OCI-LY7 (cell line): ENCODE results near the gene MTCP1. TPM values are rescaled to one million over a fixed set of nuclear protein-coding genes. Genes with fewer than 3 reads are reported as not detected.

Source experiments
- BruUV-seq: library from RNA; stranded (reverse); fragments of 400-500 nt; replicated peaks from 2 replicates; lab custom pipeline; 2021; lab: Mats Ljungman, UMichigan
- CTCF ChIA-PET: fragments of 300-600 bp; sonication (Branson Sonifier 250); formaldehyde crosslinking; loops from one replicate; lab custom pipeline; 2022; ENCODE audit warnings: antibody characterized with exemption; ENCODE audit not compliant: unreplicated experiment; lab: Charles Lee
- POLR2A ChIA-PET: fragments of 300-600 bp; sonication (Branson Sonifier 250); formaldehyde crosslinking; loops from one replicate; lab custom pipeline; 2022; ENCODE audit warnings: antibody characterized with exemption; lab: Charles Lee
- DNase-seq: peaks from one replicate; pipeline ENCODE4 v3.0.0-alpha.2; 2015; ENCODE audit warnings: low spot score
- H2AFZ ChIP-seq: fragments of 200-600 bp; sonication (generic), shearing (Covaris generic); 2 replicates; pipeline ENCODE4 v1.6.1; 2014; ENCODE audit warnings: mild to moderate bottlenecking, antibody characterized with exemption, low read length, moderate library complexity
- H3K27ac ChIP-seq: fragments of 200-600 bp; sonication (generic); 2 replicates; pipeline ENCODE4 v1.5.1; 2014; ENCODE audit warnings: mixed run types, low read depth, mild to moderate bottlenecking, moderate library complexity, low read length, inconsistent platforms; ENCODE audit not compliant: poor library complexity, severe bottlenecking
- H3K36me3 ChIP-seq: fragments of 200-600 bp; sonication (generic); 2 replicates; pipeline ENCODE4 v1.6.1; 2014; ENCODE audit warnings: mild to moderate bottlenecking, antibody characterized with exemption, low read length, moderate library complexity, mixed read lengths; ENCODE audit not compliant: insufficient read depth
- H3K4me1 ChIP-seq: fragments of 200-600 bp; sonication (generic); 2 replicates; pipeline ENCODE4 v1.5.1; 2014; ENCODE audit warnings: mild to moderate bottlenecking, low read length; ENCODE audit not compliant: insufficient read depth, poor library complexity, severe bottlenecking
- H3K4me2 ChIP-seq: fragments of 200-600 bp; sonication (generic); 2 replicates; pipeline ENCODE4 v1.6.1; 2014; ENCODE audit warnings: mild to moderate bottlenecking, low read length
- H3K4me3 ChIP-seq: fragments of 200-600 bp; sonication (generic); 2 replicates; pipeline ENCODE4 v1.5.1; 2014; ENCODE audit warnings: mild to moderate bottlenecking, low read depth, low read length; ENCODE audit not compliant: poor library complexity, severe bottlenecking
- H3K79me2 ChIP-seq: fragments of 200-600 bp; sonication (generic); 2 replicates; pipeline ENCODE4 v1.6.1; 2016; ENCODE audit warnings: low read depth, mild to moderate bottlenecking, low read length, moderate library complexity, mixed read lengths; ENCODE audit not compliant: insufficient read depth
- H3K9me2 ChIP-seq: fragments of 200-600 bp; sonication (generic); 2 replicates; pipeline ENCODE4 v1.6.1; 2016; ENCODE audit warnings: mild to moderate bottlenecking, low read length, mixed read lengths; ENCODE audit not compliant: insufficient read depth
- H3K9me3 ChIP-seq: fragments of 200-600 bp; sonication (generic); 2 replicates; pipeline ENCODE4 v1.6.1; 2014; ENCODE audit warnings: mild to moderate bottlenecking, mixed run types, low read length, mixed read lengths
- H4K20me1 ChIP-seq: fragments of 200-600 bp; sonication (generic); 2 replicates; pipeline ENCODE4 v1.6.1; 2014; ENCODE audit warnings: mild to moderate bottlenecking, antibody characterized with exemption, low read length, moderate library complexity, mixed read lengths; ENCODE audit not compliant: insufficient read depth
- EZH2phosphoT487 ChIP-seq: fragments of 200-600 bp; sonication (generic); IDR thresholded peaks from 2 replicates; pipeline ENCODE4 v1.6.1; 2018; ENCODE audit warnings: low read depth, borderline replicate concordance, mild to moderate bottlenecking, mixed run types, antibody characterized with exemption, low read length, moderate library complexity, mixed read lengths
- intact Hi-C: fragments of 100-400 bp; cut with micrococcal nuclease; formaldehyde crosslinking; loops from one replicate; pipeline ENCODE4 v1.10.0; 2022; ENCODE audit not compliant: unreplicated experiment
- total RNA-seq, 2 experiments: library from RNA; depleted of rRNA in 1 of 2; stranded (reverse); fragments of >200 nt in 1 of 2; shearing (Covaris generic) in 1 of 2; gene quantifications; 2 replicates each; pipeline ENCODE4 v1.2.3, GENCODE V29; 2014 to 2022
- TF ChIP-seq, protein P1 (sequence below): fragments of 200-600 bp; sonication (generic); conservative IDR thresholded peaks from 2 replicates; pipeline ENCODE4 v1.5.1; 2014; ENCODE audit warnings: mild to moderate bottlenecking, antibody characterized with exemption, low read length, moderate library complexity, mixed read lengths

MTCP1 gene
- total RNA-seq, 2 experiments from 2014 or later, result 16.9 to 39.6 TPM

DNA sequence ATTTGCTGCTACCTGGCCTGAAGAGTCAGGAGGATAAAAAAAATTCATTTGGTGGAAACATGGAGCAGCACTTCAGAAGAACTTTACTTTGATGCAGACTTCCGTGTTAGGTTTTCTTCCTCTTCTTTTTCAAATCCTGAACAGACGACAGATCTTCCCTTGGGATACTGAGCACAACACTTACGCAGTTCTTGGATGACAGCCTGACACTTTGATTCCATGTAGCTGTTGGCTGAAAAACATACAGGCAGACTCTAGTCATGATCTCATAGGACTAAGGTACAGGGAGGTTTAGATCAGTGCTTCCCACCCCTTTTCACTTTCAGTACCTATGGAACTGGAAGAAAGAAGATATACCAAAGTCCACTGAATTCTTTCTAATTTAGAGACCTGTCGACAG is 9.2 kb downstream of the MTCP1 start:
- H3K4me2 ChIP-seq, result no peak overlapping the region
- BruUV-seq, result no TSS peak

DNA sequence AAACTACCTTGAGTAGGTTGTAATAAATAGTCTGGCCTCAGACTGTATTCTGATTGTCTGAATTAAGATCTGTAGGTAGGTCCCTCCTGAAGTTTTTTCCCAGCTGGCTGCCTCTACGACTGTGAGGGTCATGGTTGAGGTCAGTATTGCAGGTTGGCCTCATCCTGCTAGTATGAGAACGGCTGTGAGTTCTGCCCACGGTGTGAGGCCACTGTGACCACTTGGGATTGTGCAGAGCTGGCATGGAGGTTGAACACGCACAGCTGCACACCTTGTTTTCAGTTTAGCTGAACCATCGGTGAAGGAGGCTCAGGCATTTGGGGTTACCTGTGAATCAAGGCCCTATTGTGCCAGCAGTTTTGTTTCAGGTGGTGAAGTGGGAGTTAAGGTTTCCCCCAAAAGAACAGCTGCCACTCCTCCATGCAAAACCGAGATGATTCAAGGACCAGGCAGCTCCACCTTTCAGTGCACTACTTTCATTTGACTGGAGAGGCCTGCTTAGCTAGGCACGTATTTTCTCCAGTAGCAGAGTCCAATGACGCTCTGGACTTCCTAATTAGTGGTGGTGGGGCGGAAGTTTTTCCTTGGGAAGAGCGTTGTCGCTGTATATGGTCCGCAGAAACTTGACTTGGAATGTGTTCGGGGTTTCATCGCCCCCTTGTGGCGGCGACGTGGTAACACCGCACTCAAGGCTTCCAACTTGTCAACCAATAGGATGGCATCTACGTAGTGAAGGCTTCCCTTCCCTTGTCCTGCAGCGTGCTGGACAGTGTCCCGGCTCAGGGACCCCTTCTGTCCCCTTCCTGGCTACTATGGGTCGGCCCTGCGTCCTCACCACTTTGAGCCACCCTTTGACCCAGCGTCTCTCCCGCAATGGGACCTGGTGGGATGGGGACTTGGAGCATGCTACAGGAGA is 13.8 kb downstream of the MTCP1 start:
- ChIA-PET POLR2A (no interaction called here), CTCF (interaction anchor here (0.6 kb wide), 1 partner anchor 128 kb away, joined by 3 read pairs; no protein-coding TSS in a partner anchor)
- no peaks in the 10 kb centered on the region for H3K9me3 ChIP-seq
- peak; percentile 45 for DNase-seq
- H3K79me2 ChIP-seq, result no peaks in the 10 kb centered on the region
- no peak overlapping the region for H3K4me2 ChIP-seq
- TF ChIP-seq, protein P1, sequence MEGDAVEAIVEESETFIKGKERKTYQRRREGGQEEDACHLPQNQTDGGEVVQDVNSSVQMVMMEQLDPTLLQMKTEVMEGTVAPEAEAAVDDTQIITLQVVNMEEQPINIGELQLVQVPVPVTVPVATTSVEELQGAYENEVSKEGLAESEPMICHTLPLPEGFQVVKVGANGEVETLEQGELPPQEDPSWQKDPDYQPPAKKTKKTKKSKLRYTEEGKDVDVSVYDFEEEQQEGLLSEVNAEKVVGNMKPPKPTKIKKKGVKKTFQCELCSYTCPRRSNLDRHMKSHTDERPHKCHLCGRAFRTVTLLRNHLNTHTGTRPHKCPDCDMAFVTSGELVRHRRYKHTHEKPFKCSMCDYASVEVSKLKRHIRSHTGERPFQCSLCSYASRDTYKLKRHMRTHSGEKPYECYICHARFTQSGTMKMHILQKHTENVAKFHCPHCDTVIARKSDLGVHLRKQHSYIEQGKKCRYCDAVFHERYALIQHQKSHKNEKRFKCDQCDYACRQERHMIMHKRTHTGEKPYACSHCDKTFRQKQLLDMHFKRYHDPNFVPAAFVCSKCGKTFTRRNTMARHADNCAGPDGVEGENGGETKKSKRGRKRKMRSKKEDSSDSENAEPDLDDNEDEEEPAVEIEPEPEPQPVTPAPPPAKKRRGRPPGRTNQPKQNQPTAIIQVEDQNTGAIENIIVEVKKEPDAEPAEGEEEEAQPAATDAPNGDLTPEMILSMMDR, result peak; percentile 75
- no peak for TF ChIP-seq EZH2phosphoT487
- intact Hi-C loops, result loop anchor here (1.0 kb wide), 1 partner anchor 77 kb away; no protein-coding TSS in a partner anchor
- H3K36me3 ChIP-seq, result peaks cover 34% of the 10 kb centered on the region
- H3K4me3 ChIP-seq, result no peak overlapping the region
- no TSS peak for BruUV-seq
- H2AFZ ChIP-seq, result no peak overlapping the region
- no peaks in the 10 kb centered on the region for H4K20me1 ChIP-seq
- H3K27ac ChIP-seq, result no peak overlapping the region
- H3K4me1 ChIP-seq, result no peaks in the 10 kb centered on the region
- H3K9me2 ChIP-seq, result no peaks in the 10 kb centered on the region

More for the DNA sequence above, 9.2 kb downstream of the MTCP1 start:
- Histone ChIP-seq H2AFZ (no peak overlapping the region), H3K9me2 (no peaks in the 10 kb centered on the region), H3K27ac (no peak overlapping the region), H3K36me3 (peaks cover 38% of the 10 kb centered on the region), H3K79me2 (no peaks in the 10 kb centered on the region), H3K4me3 (no peak overlapping the region), H3K9me3 (no peaks in the 10 kb centered on the region), H3K4me1 (no peaks in the 10 kb centered on the region), H4K20me1 (no peaks in the 10 kb centered on the region)
- DNase-seq, result no peak
- intact Hi-C loops, result no loop called here
- CTCF ChIA-PET, result no interaction called here
- POLR2A ChIA-PET, result interaction anchor here (1.0 to 1.2 kb wide), 2 partner anchors 9 to 62 kb away, joined by 3 read pairs; no protein-coding TSS in a partner anchor
- TF ChIP-seq, protein P1, result no peak
- no peak for TF ChIP-seq EZH2phosphoT487

DNA sequence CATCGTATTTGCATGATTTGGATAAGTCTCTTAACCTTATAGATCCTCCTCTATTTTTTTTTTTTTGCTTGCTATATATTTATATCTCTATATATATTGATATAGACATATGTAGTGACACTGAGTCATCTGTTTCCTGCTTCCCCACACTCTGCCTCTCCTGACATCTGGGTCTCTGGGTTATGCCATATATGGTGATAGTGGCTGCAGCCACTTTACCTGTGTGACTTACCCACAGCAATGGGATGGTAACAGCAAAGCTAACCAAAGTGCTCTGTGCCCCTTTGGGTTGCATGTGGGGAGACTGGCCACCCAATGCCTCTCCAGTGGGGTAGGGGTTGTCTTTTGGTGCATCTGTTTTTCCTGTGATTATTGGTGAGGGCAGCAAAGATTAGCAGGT is 14.5 kb downstream of the MTCP1 start:
- Histone ChIP-seq H3K9me3 (no peaks in the 10 kb centered on the region), H4K20me1 (no peaks in the 10 kb centered on the region), H3K79me2 (no peaks in the 10 kb centered on the region), H3K4me2 (no peak overlapping the region), H3K36me3 (peaks cover 30% of the 10 kb centered on the region), H3K4me1 (no peaks in the 10 kb centered on the region), H3K4me3 (no peak overlapping the region), H3K9me2 (no peaks in the 10 kb centered on the region), H2AFZ (no peak overlapping the region), H3K27ac (no peak overlapping the region)
- DNase-seq, result no peak
- POLR2A ChIA-PET, result no interaction called here
- intact Hi-C loops, result no loop called here
- TF ChIP-seq, protein P1, result no peak
- TF ChIP-seq EZH2phosphoT487, result no peak
- no TSS peak for BruUV-seq
- CTCF ChIA-PET, result no interaction called here
